Endodermal cell (in vitro differentiated cells): ENCODE results near the gene SERPINB12. TPM values are rescaled to one million over a fixed set of nuclear protein-coding genes. Genes with fewer than 3 reads are reported as not detected.

Experiments used
- DNase-seq: peaks from one replicate; pipeline ENCODE4 v3.0.0-alpha.2; 2017
- H3K27ac ChIP-seq: 2 replicates; pipeline ENCODE4 v1.5.1; 2013; ENCODE audit warnings: mild to moderate bottlenecking, low read depth, low read length, moderate library complexity
- H3K27me3 ChIP-seq: 2 replicates; pipeline ENCODE4 v1.6.1; 2013; ENCODE audit warnings: mild to moderate bottlenecking, low read length, moderate library complexity; ENCODE audit not compliant: insufficient read depth, control insufficient read depth, poor library complexity, severe bottlenecking
- H3K36me3 ChIP-seq: 2 replicates; pipeline ENCODE4 v1.7.0; 2013; ENCODE audit warnings: mild to moderate bottlenecking, low read length, moderate library complexity; ENCODE audit not compliant: control insufficient read depth, insufficient read depth
- H3K4me1 ChIP-seq: one replicate; pipeline ENCODE4 v1.7.0; 2013; ENCODE audit warnings: low read length; ENCODE audit not compliant: control insufficient read depth, insufficient read depth
- H3K4me3 ChIP-seq: 2 replicates; pipeline ENCODE4 v1.5.1; 2013; ENCODE audit warnings: mild to moderate bottlenecking, low read length, moderate library complexity
- H3K9ac ChIP-seq: 2 replicates; pipeline ENCODE4 v1.6.1; 2013; ENCODE audit warnings: mild to moderate bottlenecking, low read length, moderate library complexity; ENCODE audit not compliant: poor library complexity, severe bottlenecking; ENCODE audit errors: extremely low read depth
- H3K9me3 ChIP-seq: 2 replicates; pipeline ENCODE4 v1.6.1; 2013; ENCODE audit warnings: mild to moderate bottlenecking, low read length, moderate library complexity; ENCODE audit not compliant: control insufficient read depth
- H3K27ac Mint-ChIP-seq: 2 replicates; pipeline ENCODE4 v1.8.0; 2020; ENCODE audit warnings: mixed read lengths
- H3K27me3 Mint-ChIP-seq: 2 replicates; pipeline ENCODE4 v1.8.0; 2021; ENCODE audit warnings: mild to moderate bottlenecking, mixed read lengths; ENCODE audit not compliant: insufficient read depth
- H3K36me3 Mint-ChIP-seq: 2 replicates; pipeline ENCODE4 v1.8.0; 2020; ENCODE audit warnings: low read depth, mixed read lengths
- H3K4me1 Mint-ChIP-seq: 2 replicates; pipeline ENCODE4 v1.8.0; 2020; ENCODE audit warnings: mixed read lengths
- H3K4me3 Mint-ChIP-seq: 2 replicates; pipeline ENCODE4 v1.8.0; 2020; ENCODE audit warnings: mild to moderate bottlenecking, moderate library complexity, mixed read lengths
- H3K9me3 Mint-ChIP-seq: 2 replicates; pipeline ENCODE4 v1.8.0; 2020; ENCODE audit warnings: mild to moderate bottlenecking, mixed read lengths
- WGBS, 2 experiments: methylation state at CpG; one replicate each; pipeline versions ENCODE4 v1.1.5 to v1.1.7; 2013; ENCODE audit warnings: missing lambda C conversion rate in 2 of 2, mixed read lengths in 1 of 2; ENCODE audit not compliant: insufficient coverage in 1 of 2, insufficient read length in 1 of 2; 5-methylcytosine and 5-hydroxymethylcytosine counted together
- total RNA-seq, 2 donors: library from RNA; stranded (reverse); fragmentation: NEBNext Ultra II Directional in 1 of 2; extraction: Animal tissue kit (Norgen Biotek cat#: 25700) in 1 of 2; gene quantifications; 2 replicates in 1 of 2; 3 replicates in 1 of 2; pipeline ENCODE4 v1.2.1, GENCODE V29; 2021
- TF ChIP-seq, protein P1 (sequence below): fragments of 200-600 bp; sonication (generic); conservative IDR thresholded peaks from 2 replicates; pipeline ENCODE4 v1.5.0; 2021; ENCODE audit warnings: antibody characterized with exemption, mild to moderate bottlenecking

The SERPINB12 gene
- total RNA-seq, 2 donors from 2014 or later, result not detected

DNA sequence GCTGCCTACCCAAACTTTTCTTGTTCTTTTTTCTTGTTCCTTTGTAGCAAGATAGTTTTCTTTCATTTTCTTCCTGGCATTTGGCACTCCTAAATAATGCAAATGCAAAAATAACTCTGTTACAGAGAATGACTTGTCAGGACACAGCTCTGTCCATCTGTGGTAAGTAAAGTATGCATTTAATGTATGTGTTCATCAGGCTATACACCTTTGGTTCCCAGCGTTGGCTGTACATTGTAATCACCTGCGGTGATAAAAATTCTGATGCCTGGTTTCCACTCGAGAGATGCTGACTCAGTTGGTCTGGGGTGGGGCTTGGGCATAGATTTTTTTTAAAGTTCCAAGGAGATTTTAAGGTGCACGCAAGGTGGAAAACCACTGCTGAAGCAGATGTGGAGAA is 44.8 kb downstream of the SERPINB12 start, which contains the start of gene SERPINB13:
SERPINB13 (plus strand) TSS at position 378 of the 400 bp plus-strand sequence. CDS start 1,325 bp downstream, outside the sequence.
- H3K9ac ChIP-seq, result no peak within 1 kb of the TSS
- no peaks in the 10 kb centered on the region for H3K4me1 Mint-ChIP-seq
- no peaks in the 10 kb centered on the region for H3K4me1 ChIP-seq
- H3K27ac Mint-ChIP-seq, result no peak within 1 kb of the TSS
- H3K36me3 ChIP-seq, result no peaks in the 10 kb centered on the region
- WGBS, 2 experiments, result 96 to 97% methylated on average over 4 of the region's 4 CpGs
- H3K4me3 ChIP-seq, result no peak within 1 kb of the TSS
- DNase-seq, result no peak
- H3K9me3 Mint-ChIP-seq, result no peaks in the 10 kb centered on the region
- H3K9me3 ChIP-seq, result no peaks in the 10 kb centered on the region
- TF ChIP-seq, protein P1, sequence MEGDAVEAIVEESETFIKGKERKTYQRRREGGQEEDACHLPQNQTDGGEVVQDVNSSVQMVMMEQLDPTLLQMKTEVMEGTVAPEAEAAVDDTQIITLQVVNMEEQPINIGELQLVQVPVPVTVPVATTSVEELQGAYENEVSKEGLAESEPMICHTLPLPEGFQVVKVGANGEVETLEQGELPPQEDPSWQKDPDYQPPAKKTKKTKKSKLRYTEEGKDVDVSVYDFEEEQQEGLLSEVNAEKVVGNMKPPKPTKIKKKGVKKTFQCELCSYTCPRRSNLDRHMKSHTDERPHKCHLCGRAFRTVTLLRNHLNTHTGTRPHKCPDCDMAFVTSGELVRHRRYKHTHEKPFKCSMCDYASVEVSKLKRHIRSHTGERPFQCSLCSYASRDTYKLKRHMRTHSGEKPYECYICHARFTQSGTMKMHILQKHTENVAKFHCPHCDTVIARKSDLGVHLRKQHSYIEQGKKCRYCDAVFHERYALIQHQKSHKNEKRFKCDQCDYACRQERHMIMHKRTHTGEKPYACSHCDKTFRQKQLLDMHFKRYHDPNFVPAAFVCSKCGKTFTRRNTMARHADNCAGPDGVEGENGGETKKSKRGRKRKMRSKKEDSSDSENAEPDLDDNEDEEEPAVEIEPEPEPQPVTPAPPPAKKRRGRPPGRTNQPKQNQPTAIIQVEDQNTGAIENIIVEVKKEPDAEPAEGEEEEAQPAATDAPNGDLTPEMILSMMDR, result no peak
- no peak within 1 kb of the TSS for H3K4me3 Mint-ChIP-seq
- H3K36me3 Mint-ChIP-seq, result no peaks in the 10 kb centered on the region
- no peaks in the 10 kb centered on the region for H3K27me3 ChIP-seq
- H3K27ac ChIP-seq, result no peak within 1 kb of the TSS
- no peaks in the 10 kb centered on the region for H3K27me3 Mint-ChIP-seq

DNA sequence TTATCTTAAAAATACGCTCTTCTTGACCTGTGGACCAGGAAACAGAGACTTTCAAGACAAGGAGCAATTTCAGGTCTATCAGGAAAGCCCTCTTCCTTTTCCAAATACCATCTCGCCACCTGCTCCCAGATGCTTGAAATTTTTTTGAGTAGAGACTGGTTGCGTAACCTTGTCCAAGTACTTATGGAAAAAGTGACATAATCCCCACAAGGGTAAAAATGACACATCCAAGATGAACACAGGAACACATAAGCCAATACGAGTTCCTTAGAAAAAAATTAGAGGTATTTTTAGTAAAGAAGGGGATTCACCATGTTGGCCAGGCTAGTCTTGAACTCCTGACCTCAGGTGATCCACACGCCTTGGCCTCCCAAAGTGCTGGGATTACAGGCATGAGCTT is 46.7 kb downstream of the SERPINB12 start:
- Histone ChIP-seq H3K9ac (no peak overlapping the region), H3K36me3 (no peaks in the 10 kb centered on the region), H3K4me3 (no peak overlapping the region), H3K4me1 (no peaks in the 10 kb centered on the region), H3K27ac (no peak overlapping the region), H3K27me3 (no peaks in the 10 kb centered on the region), H3K9me3 (no peaks in the 10 kb centered on the region)
- Mint-ChIP-seq H3K4me1 (no peaks in the 10 kb centered on the region), H3K27me3 (no peaks in the 10 kb centered on the region), H3K9me3 (no peaks in the 10 kb centered on the region), H3K36me3 (no peaks in the 10 kb centered on the region), H3K27ac (no peak overlapping the region), H3K4me3 (no peak overlapping the region)
- DNase-seq, result no peak
- 70 to 100% methylated on average over 1 to 5 of the region's 5 CpGs for WGBS, 2 experiments
- TF ChIP-seq, protein P1, result no peak

DNA sequence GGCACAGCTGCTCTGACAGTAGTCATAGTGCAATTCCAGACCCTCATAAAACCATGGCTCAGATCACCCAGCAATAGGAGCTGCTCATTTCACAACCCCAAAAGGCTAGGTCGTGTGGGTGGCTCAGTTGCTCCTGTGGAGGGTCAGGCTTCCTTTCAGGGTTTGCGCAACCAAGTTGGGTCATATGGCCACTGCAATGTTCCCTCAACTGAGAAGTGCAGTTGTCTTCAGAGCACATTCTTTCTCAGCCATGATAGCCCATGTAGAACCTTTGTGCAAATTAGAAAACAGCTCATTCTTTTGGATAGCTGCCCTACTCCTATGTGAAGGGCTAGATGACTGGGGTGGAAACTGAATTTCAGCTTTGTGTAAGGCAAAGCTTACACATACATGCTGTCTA is 48.2 kb downstream of the SERPINB12 start:
- Histone ChIP-seq H3K4me3 (no peak overlapping the region), H3K36me3 (no peaks in the 10 kb centered on the region), H3K9me3 (no peaks in the 10 kb centered on the region), H3K27me3 (no peaks in the 10 kb centered on the region), H3K4me1 (no peaks in the 10 kb centered on the region), H3K27ac (no peak overlapping the region), H3K9ac (no peak overlapping the region)
- no peak for DNase-seq
- WGBS, 2 experiments, result 88 to 91% methylated on average over 2 of the region's 2 CpGs
- TF ChIP-seq, protein P1, result no peak
- Mint-ChIP-seq H3K4me1 (no peaks in the 10 kb centered on the region), H3K27me3 (no peaks in the 10 kb centered on the region), H3K9me3 (no peaks in the 10 kb centered on the region), H3K4me3 (no peak overlapping the region), H3K36me3 (no peaks in the 10 kb centered on the region), H3K27ac (no peak overlapping the region)
